Mesendoderm (in vitro differentiated cells): ENCODE results near the gene NMUR2.

ENCODE experiments used
- DNase-seq: peaks from one replicate; pipeline ENCODE4 v3.0.0; 2013
- H2AK5ac ChIP-seq: 2 replicates; pipeline ENCODE4 v1.6.1; 2013; ENCODE audit warnings: low read length, inconsistent platforms
- H2BK120ac ChIP-seq: 2 replicates; pipeline ENCODE4 v1.6.1; 2013; ENCODE audit warnings: low read depth, mild to moderate bottlenecking, low read length, moderate library complexity, mixed read lengths
- H2BK15ac ChIP-seq: replicated peaks from 2 replicates; pipeline ENCODE4 v1.6.1; 2013; ENCODE audit warnings: low read depth, mild to moderate bottlenecking, moderate library complexity
- H2BK5ac ChIP-seq: 2 replicates; pipeline ENCODE4 v1.6.1; 2013; ENCODE audit warnings: low read length, inconsistent platforms
- H3K18ac ChIP-seq: 2 replicates; pipeline ENCODE4 v1.6.1; 2013; ENCODE audit warnings: mild to moderate bottlenecking, low read length, mixed read lengths
- H3K23ac ChIP-seq: one replicate; pipeline ENCODE4 v1.6.1; 2013; ENCODE audit warnings: low read length
- H3K27ac ChIP-seq: 2 replicates; pipeline ENCODE4 v1.5.1; 2013; ENCODE audit warnings: low read depth, mild to moderate bottlenecking, inconsistent platforms, low read length, moderate library complexity
- H3K27me3 ChIP-seq: 2 replicates; pipeline ENCODE4 v1.6.1; 2013; ENCODE audit warnings: low read length, control low read depth, mild to moderate bottlenecking, inconsistent platforms; ENCODE audit not compliant: insufficient read depth, poor library complexity
- H3K36me3 ChIP-seq: 2 replicates; pipeline ENCODE4 v1.6.1; 2013; ENCODE audit warnings: low read length, inconsistent platforms; ENCODE audit not compliant: control insufficient read depth, insufficient read depth
- H3K4ac ChIP-seq: one replicate; pipeline ENCODE4 v1.6.1; 2013; ENCODE audit warnings: low read depth, mild to moderate bottlenecking, low read length, moderate library complexity
- H3K4me1 ChIP-seq: 2 replicates; pipeline ENCODE4 v1.6.1; 2013; ENCODE audit warnings: low read depth, low read length, inconsistent platforms; ENCODE audit not compliant: control insufficient read depth
- H3K4me2 ChIP-seq: 2 replicates; pipeline ENCODE4 v1.6.1; 2013; ENCODE audit warnings: low read length
- H3K4me3 ChIP-seq: 2 replicates; pipeline ENCODE4 v1.5.1; 2013; ENCODE audit warnings: mild to moderate bottlenecking, low read length
- H3K56ac ChIP-seq: one replicate; pipeline ENCODE4 v1.6.1; 2013; ENCODE audit warnings: low read length
- H3K79me1 ChIP-seq: 2 replicates; pipeline ENCODE4 v1.6.1; 2013; ENCODE audit warnings: low read length, inconsistent platforms
- H3K79me2 ChIP-seq: 2 replicates; pipeline ENCODE4 v1.6.1; 2013; ENCODE audit warnings: mild to moderate bottlenecking, low read length; ENCODE audit not compliant: control insufficient read depth, insufficient read depth
- H3K9ac ChIP-seq: 2 replicates; pipeline ENCODE4 v1.6.1; 2013; ENCODE audit warnings: low read length, inconsistent platforms
- H4K5ac ChIP-seq: one replicate; pipeline ENCODE4 v1.6.1; 2013; ENCODE audit warnings: low read length
- H4K8ac ChIP-seq: one replicate; pipeline ENCODE4 v1.6.1; 2013; ENCODE audit warnings: low read depth, mild to moderate bottlenecking, control low read depth, low read length, moderate library complexity
- WGBS: extraction: QIAGEN DNeasy Blood & Tissue Kit; methylation state at CpG from one replicate; pipeline ENCODE4 v1.1.7; 2013; ENCODE audit warnings: low lambda C conversion rate, missing lambda C conversion rate; ENCODE audit not compliant: insufficient coverage; ENCODE audit errors: extremely low coverage; 5-methylcytosine and 5-hydroxymethylcytosine counted together

Gene NMUR2

DNA sequence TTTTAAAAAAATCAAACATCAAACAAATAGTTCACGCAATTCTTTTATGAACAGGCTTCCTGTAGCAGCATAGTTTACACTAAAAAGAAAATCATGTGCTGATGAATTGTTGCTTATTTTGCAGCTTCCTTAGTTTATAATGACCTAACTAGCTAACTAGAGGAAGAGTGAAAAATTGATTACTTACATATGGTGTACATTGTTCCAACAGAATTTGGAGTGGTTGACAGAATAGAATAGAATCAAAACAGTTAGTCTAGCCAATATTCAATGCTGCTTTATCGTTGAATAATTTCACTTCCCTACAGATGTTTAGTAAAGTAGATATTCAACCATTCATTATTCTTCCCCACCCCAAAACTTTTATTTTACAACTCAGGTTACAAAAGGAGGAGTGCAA is 4.2 kb downstream of the NMUR2 start:
- Histone ChIP-seq H3K4ac (no peak overlapping the region), H4K8ac (no peak overlapping the region), H2BK5ac (no peak overlapping the region), H3K27ac (no peak overlapping the region), H2BK120ac (no peak overlapping the region), H3K27me3 (no peaks in the 10 kb centered on the region), H3K36me3 (no peaks in the 10 kb centered on the region), H3K56ac (no peak overlapping the region), H2BK15ac (no peak overlapping the region), H3K18ac (no peak overlapping the region), H4K5ac (no peak overlapping the region), H3K4me1 (no peaks in the 10 kb centered on the region), H3K79me2 (no peaks in the 10 kb centered on the region), H3K4me3 (no peak overlapping the region), H3K23ac (no peak overlapping the region), H3K4me2 (no peak overlapping the region), H2AK5ac (no peak overlapping the region), H3K9ac (no peak overlapping the region), H3K79me1 (no peaks in the 10 kb centered on the region)
- WGBS = 100% methylated on average over 1 of the region's 2 CpGs
- DNase-seq = no peak

DNA sequence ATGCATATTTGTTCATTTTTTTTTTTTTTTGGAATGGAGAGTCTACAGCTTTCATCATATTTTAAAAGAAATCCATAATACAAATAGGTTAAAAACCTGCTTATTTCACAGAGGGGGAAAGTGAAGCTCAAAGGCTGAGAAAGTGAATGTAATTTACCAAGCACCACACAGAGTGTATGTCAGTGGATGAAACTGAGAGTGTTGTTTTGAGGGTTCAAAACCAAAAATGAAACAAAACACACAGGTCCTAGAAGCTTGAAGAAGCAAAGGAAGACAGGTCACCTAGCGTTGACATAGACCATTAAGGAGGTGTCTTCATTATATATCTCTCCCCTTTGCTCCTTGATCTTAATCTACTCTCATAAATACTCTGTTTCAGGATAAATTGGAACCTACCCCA is 7.5 kb downstream of the NMUR2 start:
- no CpG with 5 or more reads among the region's 1 CpG for WGBS
- H4K5ac ChIP-seq = no peak overlapping the region
- H3K4ac ChIP-seq = no peak overlapping the region
- H3K4me1 ChIP-seq = no peaks in the 10 kb centered on the region
- no peaks in the 10 kb centered on the region for H3K79me1 ChIP-seq
- H2AK5ac ChIP-seq = no peak overlapping the region
- no peak overlapping the region for H3K9ac ChIP-seq
- no peak overlapping the region for H3K27ac ChIP-seq
- no peak overlapping the region for H3K4me2 ChIP-seq
- H2BK15ac ChIP-seq = no peak overlapping the region
- no peak overlapping the region for H3K23ac ChIP-seq
- no peak overlapping the region for H3K56ac ChIP-seq
- H2BK5ac ChIP-seq = no peak overlapping the region
- H3K27me3 ChIP-seq = no peaks in the 10 kb centered on the region
- H3K79me2 ChIP-seq = no peaks in the 10 kb centered on the region
- no peaks in the 10 kb centered on the region for H3K36me3 ChIP-seq
- H2BK120ac ChIP-seq = no peak overlapping the region
- DNase-seq = no peak
- no peak overlapping the region for H3K4me3 ChIP-seq
- H4K8ac ChIP-seq = no peak overlapping the region
- H3K18ac ChIP-seq = no peak overlapping the region

DNA sequence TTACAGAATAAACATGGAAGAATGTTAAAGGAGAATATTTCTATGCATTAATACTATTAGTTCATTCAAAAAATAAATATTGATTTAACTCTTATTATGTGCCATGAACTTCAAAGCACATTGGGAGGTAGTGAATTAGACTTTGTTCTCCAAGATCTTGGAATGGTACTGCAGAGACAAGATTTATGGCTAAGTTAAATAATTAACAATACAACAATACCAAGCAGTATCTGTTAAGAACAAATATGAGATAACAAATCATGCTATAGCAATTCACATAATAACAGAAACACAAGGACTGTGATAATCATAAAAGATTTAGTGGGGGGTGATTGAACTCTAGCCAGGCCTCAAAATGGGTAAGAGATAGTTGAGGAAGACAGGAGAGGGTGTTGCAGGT is 11.6 kb downstream of the NMUR2 start:
- Histone ChIP-seq H3K79me2 (no peaks in the 10 kb centered on the region), H3K56ac (no peak overlapping the region), H3K9ac (no peak overlapping the region), H3K4me2 (no peak overlapping the region), H2BK120ac (no peak overlapping the region), H2AK5ac (no peak overlapping the region), H4K5ac (no peak overlapping the region), H3K18ac (no peak overlapping the region), H3K4ac (no peak overlapping the region), H3K36me3 (no peaks in the 10 kb centered on the region), H3K27me3 (no peaks in the 10 kb centered on the region), H2BK15ac (no peak overlapping the region), H3K79me1 (no peaks in the 10 kb centered on the region), H3K4me1 (no peaks in the 10 kb centered on the region), H3K27ac (no peak overlapping the region), H2BK5ac (no peak overlapping the region), H4K8ac (no peak overlapping the region), H3K23ac (no peak overlapping the region), H3K4me3 (no peak overlapping the region)
- DNase-seq = no peak

DNA sequence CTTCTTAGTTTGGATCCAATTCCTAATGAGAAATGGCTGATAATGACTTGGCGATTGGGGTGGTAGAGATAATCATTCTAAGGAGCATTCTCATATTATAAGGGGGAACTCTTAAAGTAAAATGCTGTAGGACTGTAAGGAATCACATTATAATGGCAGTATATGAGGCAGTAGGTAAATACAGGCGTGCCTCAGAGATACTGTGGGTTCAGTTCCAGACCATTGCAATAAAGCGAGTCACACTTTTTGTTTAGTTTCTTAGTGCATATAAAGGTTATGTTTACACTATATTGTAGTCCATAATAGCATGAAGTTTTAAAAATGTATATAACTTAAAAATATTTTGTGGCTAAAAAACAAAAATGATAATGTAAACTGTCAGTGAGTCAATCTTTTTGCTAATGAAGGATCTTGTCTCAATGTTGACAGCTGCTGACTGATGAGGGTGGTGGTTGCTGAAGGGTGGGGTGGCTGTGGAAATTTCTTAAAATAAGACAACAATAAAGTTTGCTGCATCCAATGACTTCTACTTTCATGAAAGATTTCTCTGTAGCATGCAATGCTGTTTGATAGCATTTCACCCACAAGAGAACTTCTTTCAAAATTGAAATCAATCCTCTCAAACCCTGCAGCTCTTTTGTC is 15.8 kb downstream of the NMUR2 start:
- Histone ChIP-seq H2BK15ac (no peak overlapping the region), H3K56ac (no peak overlapping the region), H3K79me2 (no peaks in the 10 kb centered on the region), H2BK5ac (no peak overlapping the region), H3K4me3 (no peak overlapping the region), H3K4ac (no peak overlapping the region), H3K9ac (no peak overlapping the region), H3K79me1 (no peaks in the 10 kb centered on the region), H3K23ac (no peak overlapping the region), H3K36me3 (no peaks in the 10 kb centered on the region), H3K18ac (no peak overlapping the region), H2AK5ac (no peak overlapping the region), H3K4me1 (no peaks in the 10 kb centered on the region), H3K4me2 (no peak overlapping the region), H2BK120ac (no peak overlapping the region), H3K27me3 (no peaks in the 10 kb centered on the region), H3K27ac (no peak overlapping the region), H4K8ac (no peak overlapping the region), H4K5ac (no peak overlapping the region)
- WGBS = no CpG with 5 or more reads among the region's 3 CpGs
- no peak for DNase-seq

DNA sequence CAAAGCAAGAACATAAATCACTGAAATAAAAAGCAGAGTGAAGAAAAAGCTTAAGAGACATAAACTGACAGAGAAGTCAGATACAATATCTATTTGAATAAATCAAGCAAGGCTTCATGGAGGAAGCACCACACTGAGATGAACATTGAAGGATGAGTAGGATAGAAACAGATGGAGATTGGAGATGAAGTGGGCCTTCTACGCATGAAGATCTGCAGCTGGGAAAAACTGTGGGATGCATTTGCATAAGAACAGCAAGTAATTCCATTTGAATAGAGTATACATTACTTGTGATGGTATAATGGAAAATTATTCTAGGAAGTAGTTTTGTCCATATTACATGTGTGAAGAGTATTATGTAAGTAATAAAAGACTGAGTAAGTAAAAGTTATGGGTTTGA is 16.5 kb downstream of the NMUR2 start:
- no peak overlapping the region for H3K4me3 ChIP-seq
- no peak overlapping the region for H2BK5ac ChIP-seq
- no peak overlapping the region for H3K18ac ChIP-seq
- H3K79me1 ChIP-seq = no peaks in the 10 kb centered on the region
- no peak overlapping the region for H3K4ac ChIP-seq
- no peak for DNase-seq
- no peaks in the 10 kb centered on the region for H3K79me2 ChIP-seq
- H3K4me1 ChIP-seq = no peaks in the 10 kb centered on the region
- no peak overlapping the region for H3K27ac ChIP-seq
- H2BK120ac ChIP-seq = no peak overlapping the region
- H4K8ac ChIP-seq = no peak overlapping the region
- no peaks in the 10 kb centered on the region for H3K36me3 ChIP-seq
- H2AK5ac ChIP-seq = no peak overlapping the region
- no CpG with 5 or more reads among the region's 1 CpG for WGBS
- H3K23ac ChIP-seq = no peak overlapping the region
- H2BK15ac ChIP-seq = no peak overlapping the region
- no peaks in the 10 kb centered on the region for H3K27me3 ChIP-seq
- no peak overlapping the region for H3K56ac ChIP-seq
- H4K5ac ChIP-seq = no peak overlapping the region
- no peak overlapping the region for H3K9ac ChIP-seq
- H3K4me2 ChIP-seq = no peak overlapping the region

DNA sequence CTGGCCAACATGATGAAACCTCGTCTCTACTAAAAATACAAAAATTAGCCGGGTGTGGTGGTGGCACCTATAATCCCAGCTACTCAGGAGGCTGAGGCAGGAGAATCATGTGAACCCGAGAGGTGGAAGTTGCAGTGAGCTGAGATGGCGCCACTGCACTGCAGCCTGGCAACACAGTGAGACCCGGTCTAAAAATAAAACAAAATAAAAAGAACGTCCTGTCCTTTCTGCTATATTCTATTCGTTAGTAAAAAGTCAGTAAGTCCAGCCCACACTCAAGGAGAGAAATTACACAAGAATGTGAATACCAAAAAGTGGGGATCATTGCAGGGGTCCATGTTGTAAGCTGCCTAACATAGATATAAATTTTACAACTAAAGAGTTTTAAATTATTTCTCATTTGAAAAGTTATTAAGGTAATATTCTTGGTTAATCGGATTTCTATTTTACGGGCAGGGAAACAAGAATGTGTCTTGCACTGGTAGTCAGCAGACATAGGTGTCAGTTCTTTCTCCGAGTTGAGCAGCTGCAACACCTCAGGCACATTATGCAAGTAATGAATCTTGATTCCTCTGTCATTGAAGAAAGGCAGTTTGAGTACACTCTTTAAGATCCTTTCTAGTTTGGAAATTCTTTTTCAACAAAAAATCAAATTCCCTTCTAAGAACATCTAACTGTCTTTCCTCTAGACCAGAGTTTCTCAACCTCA is 24.5 kb downstream of the NMUR2 start:
- H4K8ac ChIP-seq = no peak overlapping the region
- no peak overlapping the region for H3K18ac ChIP-seq
- H3K4me3 ChIP-seq = no peak overlapping the region
- no peak for DNase-seq
- no peak overlapping the region for H2BK15ac ChIP-seq
- H3K79me1 ChIP-seq = no peaks in the 10 kb centered on the region
- H3K4me2 ChIP-seq = no peak overlapping the region
- H2AK5ac ChIP-seq = no peak overlapping the region
- H3K56ac ChIP-seq = no peak overlapping the region
- H2BK5ac ChIP-seq = no peak overlapping the region
- no peak overlapping the region for H3K27ac ChIP-seq
- H2BK120ac ChIP-seq = no peak overlapping the region
- H3K23ac ChIP-seq = no peak overlapping the region
- no peak overlapping the region for H3K4ac ChIP-seq
- no peaks in the 10 kb centered on the region for H3K4me1 ChIP-seq
- no peak overlapping the region for H4K5ac ChIP-seq
- no CpG with 5 or more reads among the region's 10 CpGs for WGBS
- no peaks in the 10 kb centered on the region for H3K27me3 ChIP-seq
- no peak overlapping the region for H3K9ac ChIP-seq
- no peaks in the 10 kb centered on the region for H3K36me3 ChIP-seq
- no peaks in the 10 kb centered on the region for H3K79me2 ChIP-seq
